Activated CD8-positive, alpha-beta memory T cell treated with anti-CD3 and anti-CD28 coated beads for 1 hour (primary cell): ENCODE data around the gene MED12L.

Experiments used
- DNase-seq, 2 donors: peaks; one replicate each; pipeline ENCODE4 v3.0.0-alpha.2; 2020; ENCODE audit warnings: low read depth in 1 of 2; ENCODE audit errors: extremely low read depth in 1 of 2

Gene MED12L

DNA sequence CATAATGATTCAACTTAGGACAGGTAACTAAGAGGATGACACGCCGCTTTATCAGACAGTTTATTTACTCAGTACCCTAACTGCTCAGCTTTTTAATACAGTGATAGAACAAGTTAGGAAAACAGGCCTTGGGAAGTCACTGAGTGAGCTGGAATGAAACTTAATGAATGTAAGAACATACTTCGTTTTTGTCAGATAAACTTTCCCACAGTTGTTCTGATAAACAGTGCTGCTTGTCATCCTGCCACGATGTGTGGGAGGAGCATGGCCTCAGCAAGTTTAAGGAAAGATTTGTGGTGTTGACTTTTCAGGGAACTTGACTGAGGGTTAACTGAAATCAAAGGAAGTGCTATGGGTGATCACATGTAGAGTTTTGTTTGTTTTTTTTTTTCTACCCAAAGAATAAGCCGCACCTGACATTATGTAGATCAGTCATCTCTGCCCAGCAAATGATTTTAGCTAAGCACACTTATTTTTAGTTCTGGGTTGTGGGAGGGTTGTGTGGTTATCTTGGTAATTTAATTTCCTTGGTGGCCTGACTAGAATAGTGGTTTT, 198.5 kb downstream of the MED12L start:
- DNase-seq: no peak

DNA sequence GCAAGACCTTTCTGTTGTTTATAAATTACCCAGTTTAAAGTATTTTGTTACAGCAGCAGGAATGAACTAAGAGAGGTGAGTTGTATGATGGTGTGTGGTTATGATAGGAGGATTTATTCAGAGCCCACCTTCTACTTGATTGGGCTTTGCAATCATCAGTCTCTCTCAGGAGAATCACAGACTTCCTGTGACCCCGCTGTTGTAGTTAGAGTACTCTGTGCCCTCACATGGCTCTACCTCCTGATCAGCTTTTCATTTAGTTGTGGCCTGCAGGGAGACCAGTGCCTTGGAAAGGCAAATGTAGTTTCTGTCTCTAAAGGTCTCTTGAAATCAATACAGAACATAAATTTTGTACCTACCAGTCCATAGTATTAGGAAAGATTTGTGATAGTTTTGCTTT, 200.5 kb downstream of the MED12L start:
- DNase-seq: no peak

DNA sequence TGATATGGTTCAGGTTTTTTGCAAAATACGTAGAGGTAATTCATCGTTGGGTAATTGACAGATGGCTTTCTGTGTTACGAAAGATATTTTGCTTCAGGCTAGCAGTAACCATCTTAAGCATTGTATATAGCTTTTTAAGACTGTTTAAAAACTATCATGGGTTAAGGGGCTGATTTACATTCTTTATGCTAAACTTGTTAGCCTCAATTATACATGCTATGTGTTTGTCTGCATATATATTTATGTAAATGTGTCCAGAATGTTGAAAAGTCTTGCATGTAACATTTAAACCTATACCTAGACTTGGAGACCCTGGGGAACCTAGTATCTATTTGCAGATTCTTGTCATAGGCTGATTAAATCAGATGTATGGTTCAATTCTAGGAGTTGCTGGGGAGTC, 204.0 kb downstream of the MED12L start:
- DNase-seq: no peak

DNA sequence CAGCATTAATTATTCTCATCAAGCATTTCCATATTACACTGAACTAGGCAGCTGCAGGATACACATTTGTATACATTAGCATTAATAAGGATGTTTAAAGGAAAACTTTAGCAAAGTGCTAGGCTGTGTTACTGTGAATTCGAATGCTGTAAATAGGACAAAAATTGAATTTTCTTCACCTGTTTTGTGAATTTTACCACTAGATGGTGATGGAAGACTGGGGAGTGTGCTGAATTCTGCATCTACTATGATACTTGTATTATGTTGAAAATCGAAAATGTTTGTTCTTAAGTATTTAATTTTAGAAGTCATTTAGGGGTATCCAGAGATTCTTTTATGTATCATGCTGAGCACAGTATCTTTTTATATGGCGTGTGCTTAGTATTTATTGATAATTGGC, 205.2 kb downstream of the MED12L start:
- no peak for DNase-seq

DNA sequence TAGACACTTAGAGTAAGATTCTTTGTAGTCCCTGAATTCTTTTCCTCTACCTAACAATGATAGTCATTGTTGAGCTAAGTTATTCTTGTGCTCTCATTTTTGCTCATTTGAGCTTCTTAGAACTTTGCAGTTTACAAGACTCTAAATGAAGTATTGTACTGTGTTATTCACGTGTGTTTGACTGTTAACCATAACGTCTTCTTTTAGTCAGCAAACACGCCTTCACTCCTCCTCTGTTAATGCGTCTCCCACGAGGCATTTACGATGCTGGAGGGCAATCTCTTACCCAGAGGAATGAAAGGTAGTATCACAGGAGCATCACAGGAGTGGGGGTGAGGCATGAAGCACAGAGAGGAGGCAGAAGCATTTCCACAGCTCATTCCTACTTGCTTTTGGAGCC, 207.7 kb downstream of the MED12L start:
- no peak for DNase-seq

DNA sequence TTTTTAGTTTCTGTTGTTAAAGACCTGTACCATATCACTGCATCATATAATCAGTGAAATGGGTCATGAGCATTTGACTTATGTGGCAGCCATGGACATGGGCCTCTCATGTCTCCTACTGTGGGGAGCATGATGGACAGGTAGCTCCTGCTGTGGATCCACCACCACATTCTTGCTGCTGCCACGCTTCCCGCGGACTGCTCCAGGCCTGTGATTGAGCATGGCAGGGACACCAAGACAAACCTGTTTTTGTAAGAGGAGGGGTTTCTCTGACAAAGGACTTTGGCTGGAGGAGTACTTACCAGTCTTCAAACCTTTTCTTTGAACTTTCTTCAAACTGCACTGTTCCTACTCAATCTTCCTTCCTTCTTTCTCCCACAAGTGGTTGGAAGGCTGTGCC, 210.8 kb downstream of the MED12L start:
- no peak for DNase-seq

DNA sequence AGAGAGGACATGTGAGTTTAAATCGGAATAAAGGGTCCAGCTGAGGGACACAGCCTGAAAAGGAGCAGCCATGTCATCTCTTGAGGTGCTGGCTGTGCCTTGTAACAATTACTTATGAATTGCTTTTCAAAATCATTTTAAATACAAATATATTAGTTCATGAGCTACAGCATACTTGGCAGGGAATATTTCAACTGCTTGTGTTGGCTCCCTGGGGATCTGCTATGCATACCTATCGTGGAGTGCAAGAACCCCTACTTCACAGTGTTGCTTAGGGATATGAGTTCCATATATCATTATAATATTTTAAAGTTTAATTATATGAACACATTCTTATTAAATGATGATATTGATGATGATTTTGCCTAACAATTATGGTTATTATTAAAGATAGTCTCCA, 212.0 kb downstream of the MED12L start:
- DNase-seq: no peak

DNA sequence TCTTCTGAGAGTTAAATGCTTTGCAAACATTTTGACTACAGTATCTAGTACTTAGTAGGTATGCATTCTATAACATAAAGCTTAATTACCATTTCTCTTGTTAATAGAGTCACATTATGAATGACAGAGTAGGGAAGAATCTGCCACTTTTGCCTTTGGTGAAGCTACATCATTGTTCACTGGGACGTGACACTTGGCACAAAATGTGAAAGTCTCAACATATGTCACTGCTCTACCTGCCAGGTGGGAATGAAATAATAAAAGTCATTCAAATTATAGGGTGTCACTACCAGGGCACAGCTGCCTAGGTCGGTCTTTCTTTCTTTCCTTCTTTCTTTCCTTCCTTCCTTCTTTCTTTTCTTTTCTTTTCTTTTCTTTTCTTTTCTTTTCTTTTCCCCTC, 213.5 kb downstream of the MED12L start:
- no peak for DNase-seq

DNA sequence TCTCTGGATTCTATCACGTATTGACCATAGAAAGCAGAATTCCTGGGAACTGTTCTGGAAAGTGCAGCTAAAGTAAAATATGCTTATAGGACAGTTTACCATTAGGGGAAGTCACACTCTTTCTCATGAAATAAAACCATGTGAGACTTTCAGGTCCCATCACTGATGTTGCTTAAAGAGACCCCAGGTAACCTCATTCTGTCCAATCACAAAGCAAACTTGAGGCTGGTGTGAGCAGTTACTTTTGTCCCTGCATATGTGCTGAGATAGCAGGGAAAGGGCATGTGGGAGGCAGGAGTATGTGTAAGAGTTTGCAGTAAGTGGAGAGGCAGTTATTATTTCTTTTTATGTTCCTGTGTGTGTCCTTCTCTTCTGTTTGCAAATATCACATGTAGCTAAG, 215.1 kb downstream of the MED12L start:
- no peak for DNase-seq

DNA sequence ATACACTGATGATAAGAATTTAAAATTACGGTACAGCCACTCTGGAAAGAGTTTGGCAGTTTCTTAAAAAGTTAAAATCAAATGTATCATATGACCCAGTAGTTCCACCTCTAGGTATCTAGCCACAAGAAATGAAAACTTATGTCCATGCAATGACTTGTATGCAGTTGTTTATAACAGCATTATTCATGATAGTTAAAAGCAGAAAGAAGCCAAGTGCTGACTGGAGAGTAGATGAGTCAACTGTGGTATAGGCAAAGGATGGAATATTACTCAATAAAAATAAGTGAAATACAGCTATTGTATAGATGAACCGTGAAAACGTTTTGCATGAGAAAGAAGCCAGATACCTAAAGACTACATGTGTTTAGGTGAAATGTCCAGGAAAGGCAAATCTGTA, 216.3 kb downstream of the MED12L start:
- DNase-seq: no peak

DNA sequence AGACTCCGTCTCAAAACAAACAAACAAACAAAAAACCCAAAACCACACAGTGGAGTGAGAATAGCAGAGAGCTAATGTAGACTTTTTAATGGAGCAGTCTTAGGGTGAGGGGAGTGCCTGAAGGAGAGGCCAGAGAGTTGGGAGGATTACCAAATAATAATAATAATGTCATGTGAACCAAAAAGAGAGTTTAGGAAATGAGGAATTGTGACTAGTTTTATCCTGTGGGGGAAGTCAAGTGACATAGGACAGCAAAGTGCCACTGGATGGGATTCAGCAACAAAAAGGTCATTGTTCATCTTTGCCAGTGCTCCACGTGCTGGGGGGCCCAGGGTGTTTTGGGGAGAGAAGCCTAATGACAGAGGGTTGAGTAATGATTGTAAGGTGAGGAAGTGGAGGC, 218.3 kb downstream of the MED12L start:
- DNase-seq: no peak

DNA sequence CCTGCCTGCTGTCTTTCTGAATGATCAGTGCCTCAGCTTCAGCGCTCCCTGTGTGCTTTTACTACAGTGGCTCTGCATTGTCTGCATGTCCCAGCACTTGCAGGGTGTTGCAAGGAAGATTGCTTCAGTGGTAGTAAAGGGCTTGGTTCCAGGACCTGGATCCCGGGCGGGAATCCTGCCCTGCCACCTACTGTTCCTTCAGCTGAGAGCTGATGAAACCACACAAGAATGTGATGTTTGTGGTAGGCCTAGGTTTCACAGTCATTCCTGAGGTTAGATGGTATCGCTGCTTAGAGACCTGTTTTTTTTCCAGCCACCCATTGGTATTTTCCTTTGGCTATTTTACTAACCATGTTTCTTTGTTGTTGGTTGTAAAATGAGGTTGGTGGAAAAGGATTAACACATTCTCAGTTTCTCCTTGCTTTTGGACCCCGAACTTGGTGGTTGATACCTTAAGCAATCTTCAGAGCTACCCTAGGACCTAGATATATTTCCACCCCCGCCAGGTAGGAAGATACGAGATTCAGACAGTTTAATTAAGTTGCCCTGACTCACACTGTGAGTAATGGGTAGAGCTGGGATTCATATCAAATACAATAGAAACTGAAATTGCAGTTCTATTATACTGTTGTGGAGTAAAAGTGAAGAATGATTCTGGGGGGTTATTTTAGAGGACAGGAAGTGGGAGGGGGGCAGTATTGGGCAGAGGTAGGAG, 219.8 kb downstream of the MED12L start:
- DNase-seq: no peak

DNA sequence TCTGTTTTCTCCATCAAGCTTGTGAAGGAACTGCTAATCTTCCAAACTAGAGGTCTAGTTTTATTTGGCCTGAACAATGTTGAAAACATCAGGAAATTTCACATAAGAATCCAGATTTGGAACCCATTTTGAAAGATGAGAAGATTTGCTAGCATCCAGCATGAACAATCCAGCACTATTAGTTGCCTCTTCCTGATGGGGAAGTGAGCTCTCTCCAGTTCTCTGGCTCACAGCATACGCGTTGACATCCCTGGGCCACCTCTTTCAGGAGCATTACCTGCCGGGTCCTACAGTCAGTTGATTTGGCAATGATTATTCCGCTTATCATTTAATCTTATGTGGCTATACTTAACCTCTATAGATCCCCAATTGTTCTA, 220.3 kb downstream of the MED12L start:
- no peak for DNase-seq

DNA sequence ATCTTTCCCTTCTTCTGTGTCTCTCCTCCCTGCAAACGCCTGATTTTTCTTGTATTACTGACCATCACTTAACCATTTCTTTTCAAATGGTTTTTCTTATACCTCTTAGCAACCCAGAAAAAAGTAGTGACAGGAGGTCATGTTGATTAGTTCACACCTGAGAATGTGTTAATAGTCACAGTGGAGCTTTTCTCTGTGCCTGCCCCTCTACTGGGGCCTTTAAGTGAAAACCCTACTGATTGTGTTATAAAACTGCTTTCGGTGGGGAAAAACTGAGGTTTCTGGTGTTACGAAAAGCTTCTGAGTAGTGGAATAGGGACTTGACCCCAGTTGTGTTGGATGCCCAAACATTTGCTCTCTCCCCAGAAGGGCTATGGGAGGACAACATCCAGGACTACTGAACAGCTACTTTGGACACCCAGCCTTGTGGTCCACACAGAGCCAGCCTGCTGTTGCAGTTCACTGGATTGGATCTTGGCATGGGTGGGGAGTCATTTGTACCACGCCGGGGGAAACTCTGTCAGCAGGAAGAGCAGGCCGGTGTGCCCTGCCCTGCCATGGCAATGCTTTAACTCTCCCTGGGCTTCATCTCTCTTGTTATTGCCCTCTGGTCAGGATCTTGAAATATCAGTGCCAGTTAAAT, 220.8 kb downstream of the MED12L start:
- DNase-seq: no peak

DNA sequence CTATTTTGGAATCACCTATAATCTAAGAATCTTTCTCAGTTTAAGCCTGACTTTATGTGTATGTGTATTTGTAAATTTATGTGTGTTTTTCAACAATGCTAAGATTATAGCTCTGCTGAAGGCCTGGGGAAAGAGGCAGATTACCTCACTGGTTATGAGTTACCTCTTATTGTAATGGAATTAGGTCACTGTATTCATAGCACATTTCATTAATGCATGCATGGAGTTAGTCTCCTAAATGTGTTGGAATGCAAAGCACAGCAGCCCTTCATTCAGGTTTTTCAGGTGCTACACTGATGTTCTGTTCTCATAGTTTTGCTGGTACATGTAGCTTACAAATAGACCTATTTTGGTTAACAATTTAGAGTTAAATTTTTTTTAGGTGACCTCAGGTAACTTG, 221.7 kb downstream of the MED12L start:
- no peak for DNase-seq

DNA sequence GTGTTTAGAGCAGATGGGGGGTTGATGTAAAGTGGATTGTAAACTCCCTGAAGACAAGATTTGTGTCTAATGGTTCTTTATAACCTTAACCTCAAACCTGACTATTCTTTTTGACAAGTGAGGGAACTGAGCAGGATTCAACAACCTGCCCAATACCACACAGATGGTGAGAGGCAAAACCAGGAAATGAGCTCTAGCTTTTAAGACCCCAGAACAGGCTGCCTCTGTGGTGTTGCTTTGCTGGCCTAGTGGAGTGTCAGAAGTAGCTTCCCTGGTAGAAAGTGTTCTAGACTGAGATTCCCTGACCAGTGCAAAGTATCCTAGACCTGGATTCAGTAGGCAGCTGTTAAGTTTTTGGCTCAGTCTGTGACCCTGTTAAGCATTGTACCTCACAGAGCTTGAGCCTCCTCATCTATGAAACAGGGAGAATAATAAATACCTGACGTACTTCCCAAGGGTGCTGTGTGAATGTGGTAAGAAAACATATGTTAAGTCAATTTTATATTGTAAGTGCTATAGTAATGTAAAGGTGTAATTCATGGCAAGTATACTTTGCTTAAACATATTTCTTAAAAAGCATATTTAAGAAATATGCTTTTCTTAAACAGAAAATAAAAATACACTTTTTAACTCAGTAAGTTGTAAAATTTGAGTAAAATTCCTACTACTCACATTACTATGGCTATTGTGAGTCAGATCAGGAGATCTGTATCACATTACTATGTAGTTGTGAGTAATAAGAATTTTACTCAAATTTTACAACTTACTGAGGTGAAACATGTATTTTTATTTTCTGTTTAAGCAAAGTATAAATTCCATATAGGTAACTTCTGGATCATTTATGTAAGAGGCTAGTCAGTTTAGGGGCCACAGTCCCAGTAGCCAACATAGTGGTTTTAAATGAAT, 222.4 kb downstream of the MED12L start:
- DNase-seq: no peak

DNA sequence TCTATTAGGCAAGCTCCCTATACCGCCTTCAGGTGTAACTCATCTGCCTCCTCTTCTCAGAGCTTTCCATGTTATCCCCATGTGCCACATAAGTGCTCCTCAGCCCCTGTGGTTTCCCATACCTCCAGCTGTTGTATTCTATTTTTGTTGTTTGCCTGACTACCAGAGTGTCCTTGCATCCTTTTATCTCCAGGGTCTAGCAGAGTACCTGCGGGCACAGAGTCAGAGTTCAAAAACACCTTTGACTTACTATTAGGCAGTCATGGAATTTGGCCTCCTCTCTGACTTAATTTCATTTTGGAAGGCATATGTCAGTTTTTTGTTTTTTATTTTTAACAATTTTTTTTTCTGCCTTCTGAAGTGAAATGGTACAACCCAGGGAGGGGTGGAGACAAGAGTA, 224.1 kb downstream of the MED12L start:
- DNase-seq: no peak

DNA sequence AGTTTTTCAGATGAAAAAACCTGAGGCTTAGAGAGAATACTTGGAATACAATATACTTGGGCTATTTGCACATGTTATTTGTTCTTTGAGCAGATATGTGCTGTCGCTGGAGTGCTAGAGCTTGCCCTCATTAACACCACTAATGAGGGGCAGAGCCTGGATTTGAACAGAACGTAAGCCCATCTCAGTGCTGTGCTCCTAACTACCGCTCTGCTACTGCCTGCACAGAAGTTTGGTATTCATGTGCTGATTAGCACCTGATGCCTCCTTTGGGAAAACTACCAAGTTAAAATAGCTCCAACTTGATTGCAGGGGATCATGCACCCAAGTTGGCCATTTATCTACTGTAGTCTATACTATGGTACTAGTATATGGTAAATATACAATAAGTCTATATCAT, 227.5 kb downstream of the MED12L start:
- DNase-seq: no peak

DNA sequence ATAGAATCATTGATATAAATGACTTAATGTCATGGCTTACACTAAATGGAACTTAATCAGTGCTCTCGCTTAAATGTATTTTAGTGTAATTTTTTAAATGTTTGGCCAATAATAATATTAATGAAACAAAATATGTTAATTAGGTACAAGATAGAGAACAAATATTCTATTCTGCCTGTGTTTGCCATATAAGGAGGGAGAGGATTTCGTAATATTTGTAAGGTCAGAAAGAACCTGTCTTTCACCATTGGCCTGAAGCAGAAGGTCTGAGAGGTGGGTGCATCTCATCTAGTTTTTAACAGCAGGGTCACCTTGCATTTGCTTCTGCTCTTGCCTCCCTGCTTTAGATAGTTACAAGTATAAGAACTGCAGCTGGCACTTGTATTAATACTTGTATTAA, 228.7 kb downstream of the MED12L start:
- DNase-seq: no peak

DNA sequence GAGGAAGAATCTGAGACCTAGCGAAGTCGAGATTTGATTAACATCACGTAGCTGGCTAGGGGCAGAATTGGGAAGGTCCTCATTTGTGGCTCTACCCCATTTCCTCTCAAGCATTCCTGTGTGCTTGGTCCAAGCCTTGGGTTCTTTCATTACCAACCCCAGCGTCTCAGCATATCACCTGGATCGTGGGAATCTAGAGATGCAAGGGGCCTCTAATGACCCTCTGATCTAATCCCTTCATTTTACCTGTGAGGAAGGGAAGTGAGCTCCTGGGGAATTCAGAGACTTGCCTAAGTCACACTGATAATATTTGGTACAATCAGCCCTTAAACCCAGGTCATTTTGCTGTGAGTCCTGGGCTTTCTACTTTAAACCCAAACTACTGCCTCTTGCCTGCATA, 229.1 kb downstream of the MED12L start:
- DNase-seq: no peak

DNA sequence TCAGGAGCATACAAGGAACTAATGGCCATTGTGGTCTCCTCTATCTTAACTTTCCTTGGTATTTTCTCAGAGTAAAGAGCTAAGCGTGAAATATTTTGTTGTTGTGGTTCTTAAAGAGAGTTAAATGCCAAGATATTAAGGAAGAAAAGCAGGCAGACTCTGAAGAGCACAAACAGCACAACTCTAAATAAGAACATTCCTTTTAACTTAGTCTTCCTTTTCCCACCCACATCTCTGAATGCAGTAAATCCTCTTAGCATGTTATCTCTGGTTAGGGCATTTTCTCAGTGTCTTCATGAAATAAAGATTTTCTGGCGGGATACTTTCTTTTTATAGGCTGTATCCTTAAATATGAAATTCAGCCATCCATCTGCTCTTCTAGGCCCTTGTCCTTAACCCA, 229.7 kb downstream of the MED12L start:
- DNase-seq: no peak

DNA sequence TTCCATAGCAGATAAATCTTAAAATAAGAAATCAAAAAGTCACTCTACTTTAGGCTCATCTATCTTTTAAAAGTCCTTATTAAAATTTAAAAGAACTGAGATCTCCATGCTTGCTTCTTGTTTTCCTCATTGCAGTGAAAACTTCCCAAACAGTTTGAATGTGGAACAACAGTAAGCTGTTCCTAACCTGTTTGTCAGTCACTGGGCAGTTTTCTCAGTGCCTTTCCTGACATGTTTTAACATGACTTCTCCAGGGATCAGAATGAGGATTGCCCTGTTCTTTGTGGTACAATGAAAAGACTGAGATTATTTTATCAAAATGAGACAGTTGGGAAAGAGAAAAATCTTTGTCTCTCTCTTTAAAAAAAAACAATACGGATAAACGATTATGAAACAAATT, 230.4 kb downstream of the MED12L start:
- DNase-seq: no peak
